Osteocyte (in vitro differentiated cells): ENCODE data around the gene ANTXR2. TPM values are rescaled to one million over a fixed set of nuclear protein-coding genes. Genes with fewer than 3 reads are reported as not detected.

Experiments
- DNase-seq: peaks from one replicate; pipeline ENCODE4 v3.0.0; 2021; ENCODE audit warnings: mixed read lengths; ENCODE audit not compliant: unreplicated experiment; ENCODE audit errors: extremely low spot score
- H3K27ac Mint-ChIP-seq: one replicate; pipeline ENCODE4 v1.8.0; 2021; ENCODE audit warnings: mild to moderate bottlenecking, mixed read lengths; ENCODE audit not compliant: unreplicated experiment
- H3K27me3 Mint-ChIP-seq: one replicate; pipeline ENCODE4 v1.8.0; 2021; ENCODE audit warnings: mixed read lengths; ENCODE audit not compliant: unreplicated experiment
- H3K36me3 Mint-ChIP-seq: one replicate; pipeline ENCODE4 v1.8.0; 2021; ENCODE audit warnings: mixed read lengths; ENCODE audit not compliant: unreplicated experiment
- H3K4me1 Mint-ChIP-seq: one replicate; pipeline ENCODE4 v1.8.0; 2021; ENCODE audit warnings: mixed read lengths; ENCODE audit not compliant: unreplicated experiment
- H3K4me3 Mint-ChIP-seq: one replicate; pipeline ENCODE4 v1.8.0; 2021; ENCODE audit warnings: mild to moderate bottlenecking, moderate library complexity, mixed read lengths; ENCODE audit not compliant: unreplicated experiment
- H3K9me3 Mint-ChIP-seq: one replicate; pipeline ENCODE4 v1.8.0; 2021; ENCODE audit warnings: mixed read lengths; ENCODE audit not compliant: unreplicated experiment
- total RNA-seq: library from RNA; stranded (reverse); gene quantifications from 2 replicates; pipeline ENCODE4 v1.2.1, GENCODE V29; 2021
- TF ChIP-seq, protein P1 (sequence below): fragments of 200-600 bp; sonication (generic); IDR thresholded peaks from 2 replicates; pipeline ENCODE4 v1.5.0; 2021; ENCODE audit warnings: antibody characterized with exemption, mild to moderate bottlenecking, moderate library complexity

The ANTXR2 gene
- total RNA-seq, 1 donor from 2014 or later: 35.3 TPM

DNA sequence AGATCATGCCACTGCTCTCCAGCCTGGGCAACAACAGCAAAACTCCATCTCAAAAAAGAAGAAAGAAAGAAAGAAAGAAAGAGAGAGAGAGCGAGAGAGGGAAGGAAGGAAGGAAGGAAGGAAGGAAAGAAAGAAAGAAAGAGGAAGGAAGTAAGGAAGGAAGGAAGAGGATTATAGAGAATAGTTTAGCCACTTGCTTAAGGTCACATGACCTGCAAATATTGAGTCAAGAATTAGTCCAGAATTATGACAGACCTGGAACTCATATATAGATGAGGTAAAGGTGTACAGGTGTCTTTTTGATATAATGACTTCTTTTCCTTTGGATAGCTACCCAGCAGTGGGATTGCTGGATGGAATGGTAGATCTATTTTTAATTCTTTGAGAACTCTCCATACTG lies 25.6 kb upstream of the ANTXR2 start:
- TF ChIP-seq, protein P1, sequence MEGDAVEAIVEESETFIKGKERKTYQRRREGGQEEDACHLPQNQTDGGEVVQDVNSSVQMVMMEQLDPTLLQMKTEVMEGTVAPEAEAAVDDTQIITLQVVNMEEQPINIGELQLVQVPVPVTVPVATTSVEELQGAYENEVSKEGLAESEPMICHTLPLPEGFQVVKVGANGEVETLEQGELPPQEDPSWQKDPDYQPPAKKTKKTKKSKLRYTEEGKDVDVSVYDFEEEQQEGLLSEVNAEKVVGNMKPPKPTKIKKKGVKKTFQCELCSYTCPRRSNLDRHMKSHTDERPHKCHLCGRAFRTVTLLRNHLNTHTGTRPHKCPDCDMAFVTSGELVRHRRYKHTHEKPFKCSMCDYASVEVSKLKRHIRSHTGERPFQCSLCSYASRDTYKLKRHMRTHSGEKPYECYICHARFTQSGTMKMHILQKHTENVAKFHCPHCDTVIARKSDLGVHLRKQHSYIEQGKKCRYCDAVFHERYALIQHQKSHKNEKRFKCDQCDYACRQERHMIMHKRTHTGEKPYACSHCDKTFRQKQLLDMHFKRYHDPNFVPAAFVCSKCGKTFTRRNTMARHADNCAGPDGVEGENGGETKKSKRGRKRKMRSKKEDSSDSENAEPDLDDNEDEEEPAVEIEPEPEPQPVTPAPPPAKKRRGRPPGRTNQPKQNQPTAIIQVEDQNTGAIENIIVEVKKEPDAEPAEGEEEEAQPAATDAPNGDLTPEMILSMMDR: no peak
- no peak for DNase-seq
- no peaks in the 10 kb centered on the region for H3K36me3 Mint-ChIP-seq
- H3K27me3 Mint-ChIP-seq: peaks cover 23% of the 10 kb centered on the region
- no peak overlapping the region for H3K4me3 Mint-ChIP-seq
- no peaks in the 10 kb centered on the region for H3K4me1 Mint-ChIP-seq
- H3K27ac Mint-ChIP-seq: no peak overlapping the region
- no peaks in the 10 kb centered on the region for H3K9me3 Mint-ChIP-seq

DNA sequence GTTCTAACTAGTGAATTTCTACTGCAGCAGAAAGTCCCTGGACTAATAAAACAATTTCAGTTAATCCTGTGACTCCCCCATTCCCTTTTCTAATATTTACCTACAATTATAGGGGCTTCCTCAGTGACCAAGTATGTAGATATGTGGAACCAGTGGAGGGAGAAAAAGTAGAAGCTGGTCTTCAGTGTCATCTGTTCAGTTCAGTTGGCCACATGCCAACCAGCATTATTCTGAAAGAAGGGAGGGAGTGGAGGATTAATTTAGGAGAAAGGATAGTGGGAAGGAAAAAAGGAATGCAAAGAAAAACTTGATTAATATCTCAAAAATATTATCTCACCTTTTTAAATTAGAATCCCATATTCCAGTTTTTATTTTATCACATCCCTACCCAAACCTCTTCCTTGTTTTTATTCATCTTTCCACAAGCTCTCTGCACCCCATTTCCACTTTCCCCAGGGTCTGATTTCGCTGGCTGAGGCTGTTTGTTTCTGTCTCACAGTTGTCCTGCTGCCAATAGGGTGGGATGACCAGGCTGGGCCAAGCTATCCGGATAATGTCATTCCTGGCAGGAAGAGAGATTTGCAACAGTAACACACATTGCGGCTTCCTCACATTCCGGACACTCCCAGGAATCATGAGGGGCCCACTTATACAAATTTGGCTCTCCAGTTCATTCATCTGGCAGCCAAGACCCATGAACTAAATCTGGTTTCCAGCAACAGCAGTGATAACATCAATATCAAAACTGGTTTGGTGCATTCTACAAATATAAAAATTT lies 24.6 kb upstream of the ANTXR2 start:
- TF ChIP-seq, protein P1: no peak
- Mint-ChIP-seq H3K4me3 (no peak overlapping the region), H3K36me3 (no peaks in the 10 kb centered on the region), H3K27ac (no peak overlapping the region), H3K4me1 (no peaks in the 10 kb centered on the region), H3K9me3 (no peaks in the 10 kb centered on the region), H3K27me3 (peaks cover 27% of the 10 kb centered on the region)
- DNase-seq: no peak

DNA sequence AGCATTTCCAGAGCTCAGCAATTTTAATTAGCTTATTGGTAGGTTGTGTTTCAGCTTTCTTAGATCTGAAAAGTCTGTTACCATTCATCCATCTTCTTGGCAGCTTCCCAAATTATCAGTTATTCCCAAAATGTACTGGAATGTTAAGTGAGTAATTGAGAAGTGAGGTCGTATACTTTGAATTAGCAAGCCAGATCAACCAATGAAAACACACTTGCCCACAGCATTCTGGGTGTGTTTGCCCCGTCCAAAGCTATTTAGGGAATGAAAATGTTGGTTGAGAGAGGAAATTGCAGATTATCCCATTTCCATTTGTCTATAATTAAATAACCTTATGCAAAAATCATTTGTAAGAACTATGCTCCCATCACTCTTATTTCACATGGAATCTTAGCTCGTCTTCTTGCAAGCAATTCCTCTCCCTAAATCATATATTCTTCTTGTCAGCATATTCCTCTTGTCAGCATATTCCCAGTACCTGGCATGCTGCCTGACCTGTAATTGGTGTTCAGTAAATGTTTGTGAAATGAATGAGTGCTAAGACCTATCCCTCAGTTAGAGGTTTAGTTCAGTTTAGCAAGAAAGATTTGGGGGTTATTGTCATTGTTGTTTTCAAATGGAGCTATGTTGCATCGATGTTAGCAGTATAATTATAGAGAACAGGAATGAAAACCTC lies 23.3 kb upstream of the ANTXR2 start:
- Mint-ChIP-seq H3K27me3 (peaks cover 31% of the 10 kb centered on the region), H3K4me1 (no peaks in the 10 kb centered on the region), H3K4me3 (no peak overlapping the region), H3K36me3 (no peaks in the 10 kb centered on the region), H3K9me3 (no peaks in the 10 kb centered on the region), H3K27ac (no peak overlapping the region)
- DNase-seq: no peak
- TF ChIP-seq, protein P1: no peak

DNA sequence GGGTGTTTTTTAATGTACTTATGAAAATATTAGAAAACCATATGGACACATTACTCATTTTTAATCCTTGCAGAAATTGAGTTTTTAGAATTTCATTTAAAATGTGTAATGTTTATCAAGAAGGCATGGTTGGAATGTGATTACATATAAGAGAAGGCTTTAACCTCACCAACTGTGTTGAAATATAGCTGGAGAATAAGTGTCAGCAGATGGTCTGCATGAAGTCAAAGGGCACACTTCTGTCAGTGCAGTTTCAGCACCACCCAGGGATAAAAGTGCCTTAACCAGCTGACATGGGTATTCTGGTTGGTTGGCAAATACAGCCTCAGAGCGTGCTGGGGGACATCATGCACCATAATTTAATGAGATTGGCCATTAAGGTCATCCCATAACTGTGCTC lies 21.2 kb upstream of the ANTXR2 start:
- H3K36me3 Mint-ChIP-seq: no peaks in the 10 kb centered on the region
- no peak overlapping the region for H3K4me3 Mint-ChIP-seq
- DNase-seq: no peak
- H3K4me1 Mint-ChIP-seq: no peaks in the 10 kb centered on the region
- H3K27ac Mint-ChIP-seq: no peak overlapping the region
- TF ChIP-seq, protein P1: no peak
- H3K9me3 Mint-ChIP-seq: no peaks in the 10 kb centered on the region
- peaks cover 30% of the 10 kb centered on the region for H3K27me3 Mint-ChIP-seq

DNA sequence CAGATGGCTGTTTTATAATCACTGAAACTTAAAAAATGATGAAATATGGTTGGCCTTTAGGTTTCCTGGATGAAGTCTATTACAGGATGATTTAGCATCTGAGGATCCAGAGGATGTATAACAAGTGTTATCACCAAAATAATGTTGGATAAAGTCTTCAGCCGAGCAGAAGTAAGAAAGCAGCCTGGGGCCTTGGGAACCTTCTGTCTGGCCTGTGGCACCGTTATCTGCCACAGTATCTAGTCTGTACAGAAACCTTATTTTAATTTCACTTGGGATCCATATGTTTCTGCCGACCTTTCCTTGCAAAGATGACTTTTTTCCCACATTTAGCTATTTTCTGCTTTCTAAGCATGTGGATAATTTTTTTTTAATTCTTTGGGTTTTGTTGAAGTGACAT lies 20.5 kb upstream of the ANTXR2 start:
- DNase-seq: no peak
- no peak overlapping the region for H3K4me3 Mint-ChIP-seq
- H3K27ac Mint-ChIP-seq: no peak overlapping the region
- no peaks in the 10 kb centered on the region for H3K4me1 Mint-ChIP-seq
- peaks cover 33% of the 10 kb centered on the region for H3K27me3 Mint-ChIP-seq
- H3K36me3 Mint-ChIP-seq: no peaks in the 10 kb centered on the region
- no peaks in the 10 kb centered on the region for H3K9me3 Mint-ChIP-seq
- TF ChIP-seq, protein P1: no peak
